ENCODE data around the gene CENPC. TPM values are rescaled to one million over a fixed set of nuclear protein-coding genes. Genes with fewer than 3 reads are reported as not detected.
A peak's percentile ranks its signal among the peaks of the same experiment; 100 is the strongest.

The CENPC gene
- total and polyA plus RNA-seq, 2 donors (not counting 3 experiments of a cell fraction or from before 2014, with no cell fraction given): 3.6 to 26.4 TPM

DNA sequence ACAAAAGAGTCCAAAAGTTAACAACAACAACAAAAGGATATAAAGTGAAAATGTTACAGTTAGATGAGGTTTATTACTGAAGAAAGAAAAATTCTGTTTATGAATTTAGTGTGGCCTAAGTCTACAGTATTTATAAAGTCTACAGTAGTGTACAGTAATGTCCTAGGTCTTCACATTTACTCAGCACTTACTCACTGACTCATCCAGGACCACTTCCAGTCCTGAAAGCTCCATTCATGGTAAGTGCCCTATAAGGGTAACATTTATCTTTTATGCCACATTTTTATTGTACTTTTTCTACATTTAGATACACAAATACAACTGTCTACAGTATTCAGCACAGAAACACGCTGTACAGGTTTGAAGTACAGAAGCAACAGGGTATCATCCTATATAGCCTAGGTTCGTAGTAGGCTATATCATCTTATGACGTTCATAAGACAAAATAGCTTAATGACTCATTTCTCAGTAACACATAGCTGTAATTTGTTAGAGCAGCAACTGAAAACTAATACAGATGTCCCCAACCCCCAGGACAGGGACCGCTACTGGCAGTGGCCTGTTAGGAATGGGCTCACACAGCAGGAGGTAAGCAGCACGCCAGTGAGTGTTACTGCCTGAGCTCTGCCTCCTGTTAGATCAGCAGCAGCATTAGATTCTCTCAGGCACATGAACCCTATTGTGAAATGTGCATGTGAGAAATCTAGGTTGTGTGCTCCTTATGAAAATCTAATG, 61.3 kb downstream of the CENPC start:
- dilution Hi-C loops (cut with MboI; ENCODE audit: extremely low pct_ligation_motif_present, low sequenced_read_pairs): no loop called here
- Histone ChIP-seq H3K27ac (ENCODE audit: insufficient read depth, low read depth, low read length) (no peak overlapping the region), H3K4me2 (ENCODE audit: insufficient read depth, low read length) (no peak overlapping the region)

More for the DNA sequence above, 61.3 kb downstream of the CENPC start:
- no peaks in the 10 kb centered on the region for H3K27me3 ChIP-seq (ENCODE audit: control insufficient read depth in 2 of 2, insufficient read depth in 2 of 2, low read length in 2 of 2)
- ChIA-PET POLR2A (no interaction called here), CTCF (no interaction called here)
- no peak overlapping the region for H2AFZ ChIP-seq (ENCODE audit: low read depth, low read length)
- no peaks in the 10 kb centered on the region for H4K20me1 ChIP-seq (replicated peaks; ENCODE audit: control insufficient read depth, extremely low read depth, insufficient read depth, low read length)
- no peaks in the 10 kb centered on the region for H3K9me3 ChIP-seq (replicated peaks; ENCODE audit: control insufficient read depth, insufficient read depth, low read length)
- no peak overlapping the region for H3K9ac ChIP-seq (replicated peaks; ENCODE audit: extremely low read depth, insufficient read depth, low read length)
- no peaks in the 10 kb centered on the region for H3K36me3 ChIP-seq (ENCODE audit: control insufficient read depth in 2 of 2, extremely low read depth in 1 of 2, insufficient read depth in 2 of 2, low read length in 2 of 2)
- BruUV-seq (replicated peaks): no TSS peak
- no peak overlapping the region for H3K4me3 ChIP-seq (replicated peaks in 1 of 3; ENCODE audit: insufficient read depth in 1 of 3, low read depth in 1 of 3, low read length in 3 of 3)
- TF ChIP-seq GATA2 (IDR thresholded peaks at IDR 0.05; ENCODE audit: insufficient read depth, insufficient read length, low read depth, low read length) (no peak), MAX (IDR thresholded peaks at IDR 0.05; ENCODE audit: insufficient read depth, insufficient read length) (no peak), MYC (IDR thresholded peaks at IDR 0.05; ENCODE audit: low read depth, low read length) (no peak), POLR2AphosphoS5 (IDR thresholded peaks at IDR 0.05; ENCODE audit: insufficient read depth, low read depth, low read length) (no peak), FOS (IDR thresholded peaks at IDR 0.05; ENCODE audit: borderline replicate concordance, insufficient read depth, low read length) (peak; percentile 17), EZH2 (IDR thresholded peaks at IDR 0.05; ENCODE audit: borderline replicate concordance, low read depth, low read length, severe bottlenecking) (no peak)
- TF ChIP-seq, protein P1, sequence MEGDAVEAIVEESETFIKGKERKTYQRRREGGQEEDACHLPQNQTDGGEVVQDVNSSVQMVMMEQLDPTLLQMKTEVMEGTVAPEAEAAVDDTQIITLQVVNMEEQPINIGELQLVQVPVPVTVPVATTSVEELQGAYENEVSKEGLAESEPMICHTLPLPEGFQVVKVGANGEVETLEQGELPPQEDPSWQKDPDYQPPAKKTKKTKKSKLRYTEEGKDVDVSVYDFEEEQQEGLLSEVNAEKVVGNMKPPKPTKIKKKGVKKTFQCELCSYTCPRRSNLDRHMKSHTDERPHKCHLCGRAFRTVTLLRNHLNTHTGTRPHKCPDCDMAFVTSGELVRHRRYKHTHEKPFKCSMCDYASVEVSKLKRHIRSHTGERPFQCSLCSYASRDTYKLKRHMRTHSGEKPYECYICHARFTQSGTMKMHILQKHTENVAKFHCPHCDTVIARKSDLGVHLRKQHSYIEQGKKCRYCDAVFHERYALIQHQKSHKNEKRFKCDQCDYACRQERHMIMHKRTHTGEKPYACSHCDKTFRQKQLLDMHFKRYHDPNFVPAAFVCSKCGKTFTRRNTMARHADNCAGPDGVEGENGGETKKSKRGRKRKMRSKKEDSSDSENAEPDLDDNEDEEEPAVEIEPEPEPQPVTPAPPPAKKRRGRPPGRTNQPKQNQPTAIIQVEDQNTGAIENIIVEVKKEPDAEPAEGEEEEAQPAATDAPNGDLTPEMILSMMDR (IDR thresholded peaks at IDR 0.05; ENCODE audit: extremely low read depth in 1 of 2, insufficient read depth in 1 of 2, low read depth in 1 of 2, low read length in 2 of 2): no peak
- FAIRE-seq (no peak), DNase-seq (ENCODE audit: low read depth, low spot score) (no peak)
- no peaks in the 10 kb centered on the region for H3K4me1 ChIP-seq (ENCODE audit: control insufficient read depth, extremely low read depth, insufficient read depth, low read length)
- H3K79me2 ChIP-seq (ENCODE audit: control insufficient read depth, insufficient read depth, low read length): peaks cover 19% of the 10 kb centered on the region
- H3K9me1 ChIP-seq (replicated peaks; ENCODE audit: control insufficient read depth, extremely low read depth, insufficient read depth, low read length): no peaks in the 10 kb centered on the region
- intact Hi-C loops (cut with micrococcal nuclease): no loop called here
